Measurements from ENCODE around the gene RDM1.

DNA sequence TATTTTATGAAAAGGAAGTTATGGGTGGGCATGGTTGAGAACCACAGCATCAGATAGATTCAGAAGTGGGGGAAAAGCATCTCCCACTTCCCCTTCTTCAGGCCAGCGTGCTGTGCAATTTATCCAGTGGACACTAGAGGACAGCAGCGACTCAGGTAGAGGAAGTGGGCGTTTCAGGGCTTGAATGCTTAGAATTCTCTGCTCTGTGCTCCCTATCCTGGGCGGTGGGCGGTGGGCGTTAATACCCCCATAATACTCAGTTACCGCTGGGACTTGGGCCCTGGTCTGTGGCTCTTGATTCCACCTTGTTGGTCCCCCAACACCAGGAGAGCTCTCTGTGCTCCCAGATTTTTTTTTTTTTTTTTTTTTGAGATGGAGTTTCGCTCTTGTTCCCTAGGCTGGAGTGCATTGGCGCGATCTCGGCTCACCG, 16.6 kb upstream of the RDM1 start:
- TF ChIP-seq, protein P1, sequence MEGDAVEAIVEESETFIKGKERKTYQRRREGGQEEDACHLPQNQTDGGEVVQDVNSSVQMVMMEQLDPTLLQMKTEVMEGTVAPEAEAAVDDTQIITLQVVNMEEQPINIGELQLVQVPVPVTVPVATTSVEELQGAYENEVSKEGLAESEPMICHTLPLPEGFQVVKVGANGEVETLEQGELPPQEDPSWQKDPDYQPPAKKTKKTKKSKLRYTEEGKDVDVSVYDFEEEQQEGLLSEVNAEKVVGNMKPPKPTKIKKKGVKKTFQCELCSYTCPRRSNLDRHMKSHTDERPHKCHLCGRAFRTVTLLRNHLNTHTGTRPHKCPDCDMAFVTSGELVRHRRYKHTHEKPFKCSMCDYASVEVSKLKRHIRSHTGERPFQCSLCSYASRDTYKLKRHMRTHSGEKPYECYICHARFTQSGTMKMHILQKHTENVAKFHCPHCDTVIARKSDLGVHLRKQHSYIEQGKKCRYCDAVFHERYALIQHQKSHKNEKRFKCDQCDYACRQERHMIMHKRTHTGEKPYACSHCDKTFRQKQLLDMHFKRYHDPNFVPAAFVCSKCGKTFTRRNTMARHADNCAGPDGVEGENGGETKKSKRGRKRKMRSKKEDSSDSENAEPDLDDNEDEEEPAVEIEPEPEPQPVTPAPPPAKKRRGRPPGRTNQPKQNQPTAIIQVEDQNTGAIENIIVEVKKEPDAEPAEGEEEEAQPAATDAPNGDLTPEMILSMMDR (IDR thresholded peaks at IDR 0.05): peak; percentile 21 to 30 (median 22)
- TF ChIP-seq POLR2A (IDR thresholded peaks at IDR 0.05): no peak
